Heart left ventricle (tissue), 16 donors: ENCODE measurements around the gene HAND2. TPM values are rescaled to one million over a fixed set of nuclear protein-coding genes. Genes with fewer than 3 reads are reported as not detected.

Source experiments
- ATAC-seq, 4 donors: fragments of 200-7000 bp; cut with Tn5 transposase; one replicate each; pipeline ENCODE4 v1.9.1; 2020 to 2022; ENCODE audit warnings: moderate library complexity in 4 of 4, mild to moderate bottlenecking in 3 of 4, moderate number of reproducible peaks in 1 of 4
- DNase-seq, 5 donors: peaks; one replicate each; pipeline ENCODE4 v3.0.0-alpha.2; 2020
- H3K27ac ChIP-seq, 12 donors: fragments of 200-600 bp; sonication (generic) in 4 of 12; one replicate each; pipeline versions ENCODE4 v1.5.0 to v1.8.0; 2016 to 2022; ENCODE audit warnings: mild to moderate bottlenecking in 2 of 12
- H3K27me3 ChIP-seq, 9 donors: fragments of 200-600 bp; sonication (generic) in 2 of 9; one replicate each; pipeline versions ENCODE4 v1.5.1 to v1.8.0; 2016 to 2022; ENCODE audit warnings: mild to moderate bottlenecking in 3 of 9
- H3K36me3 ChIP-seq, 9 donors: fragments of 200-600 bp; sonication (generic) in 2 of 9; one replicate each; pipeline versions ENCODE4 v1.5.0 to v1.8.0; 2018 to 2022; ENCODE audit warnings: mild to moderate bottlenecking in 2 of 9
- H3K4me1 ChIP-seq, 12 donors: fragments of 200-600 bp; sonication (generic) in 4 of 12; one replicate each; pipeline versions ENCODE4 v1.5.0 to v1.8.0; 2016 to 2022; ENCODE audit warnings: mild to moderate bottlenecking in 3 of 12
- H3K4me3 ChIP-seq, 12 donors: fragments of 200-600 bp; sonication (generic) in 4 of 12; one replicate each; pipeline versions ENCODE4 v1.5.0 to v1.8.0; 2017 to 2022; ENCODE audit warnings: mild to moderate bottlenecking in 9 of 12, moderate library complexity in 4 of 12
- H3K9me3 ChIP-seq, 12 donors: fragments of 200-600 bp; sonication (generic) in 4 of 12; one replicate each; pipeline versions ENCODE4 v1.5.0 to v1.8.0; 2016 to 2022; ENCODE audit warnings: mild to moderate bottlenecking in 1 of 12
- POLR2A ChIP-seq, 2 donors: fragments of 450-650 bp; IDR thresholded peaks; one replicate each; pipeline ENCODE4 v1.6.1; 2017; ENCODE audit warnings: antibody characterized with exemption in 2 of 2, mild to moderate bottlenecking in 2 of 2, moderate library complexity in 2 of 2
- WGBS, 4 donors: extraction: QIAGEN DNeasy Blood & Tissue Kit in 2 of 4; methylation state at CpG; one replicate each; pipeline versions ENCODE4 v1.1.5 to v1.1.7; 2013 to 2018; 5-methylcytosine and 5-hydroxymethylcytosine counted together
- intact Hi-C, 10 donors: fragments of 100-400 bp; cut with DNase I; formaldehyde crosslinking; loops; one replicate each; pipeline versions ENCODE4 v1.11.1 to v1.14.2; 2022
- polyA plus RNA-seq, 2 donors: library from polyadenylated mRNA; stranded (reverse); fragments of 200-250 nt; gene quantifications; one replicate each; pipeline ENCODE4 v1.2.3, GENCODE V29; 2013
- total RNA-seq, 9 donors: library from RNA; depleted of rRNA in 2 of 9; stranded (reverse); fragments of >200 nt in 2 of 9; fragmentation: NEBNext Ultra II Directional in 3 of 9; extraction: Animal tissue kit (Norgen Biotek cat#: 25700) in 3 of 9; gene quantifications; one replicate each; pipeline versions ENCODE4 v1.1.0 to v1.2.4, GENCODE V29; 2016 to 2023
- TF ChIP-seq, protein P1 (sequence below), 12 donors: fragments of 200-600 bp; sonication (generic) in 4 of 12; IDR thresholded peaks; one replicate each; pipeline versions ENCODE4 v1.5.0 to v1.8.0; 2018 to 2022; ENCODE audit warnings: antibody characterized with exemption in 12 of 12, mild to moderate bottlenecking in 5 of 12
- donor health status: ischemic (EF 13 %, LVEDD 7.1; RV severe dilation, severe dysfunction).
- donor health status: healthy with polysubstance abuse.
- donor health status: DM: no; HTN: yes; CAD: no.
- donor health status: DM: no; HTN: no; CAD: no.
- donor health status: ischemic (EF 25% LVEDD 6.9; RV normal size, moderate dysfunction).
- donor health status: ischemic (EF 25% LVEDD 5.7; RV mildly dilated, moderate dysfunction).
- donor health status: healthy.
- donor health status: DM: yes; HTN: yes; CAD: no.
- donor health status: ischemic (EF 35%, LVEDD 5.7; RV mildly dilated, moderate dysfunction).
- donor health status: nonischemic (EF 11% LVEDD 7.7; RV severe dilation, severe dysfunction).
- donor health status: DM: yes; HTN: yes; CAD: no.
- donor health status: PGD.
- donor health status: ischemic (EF 29% LVEDD 5.4; RV normal size, mild dysfunction).
- donor health status: nonischemic (EF 23%, LVEDD 6.1; RV moderate dilation, normal function).

The HAND2 gene
- total and polyA plus RNA-seq, 11 donors = 72.8 to 188 (median 126) TPM

DNA sequence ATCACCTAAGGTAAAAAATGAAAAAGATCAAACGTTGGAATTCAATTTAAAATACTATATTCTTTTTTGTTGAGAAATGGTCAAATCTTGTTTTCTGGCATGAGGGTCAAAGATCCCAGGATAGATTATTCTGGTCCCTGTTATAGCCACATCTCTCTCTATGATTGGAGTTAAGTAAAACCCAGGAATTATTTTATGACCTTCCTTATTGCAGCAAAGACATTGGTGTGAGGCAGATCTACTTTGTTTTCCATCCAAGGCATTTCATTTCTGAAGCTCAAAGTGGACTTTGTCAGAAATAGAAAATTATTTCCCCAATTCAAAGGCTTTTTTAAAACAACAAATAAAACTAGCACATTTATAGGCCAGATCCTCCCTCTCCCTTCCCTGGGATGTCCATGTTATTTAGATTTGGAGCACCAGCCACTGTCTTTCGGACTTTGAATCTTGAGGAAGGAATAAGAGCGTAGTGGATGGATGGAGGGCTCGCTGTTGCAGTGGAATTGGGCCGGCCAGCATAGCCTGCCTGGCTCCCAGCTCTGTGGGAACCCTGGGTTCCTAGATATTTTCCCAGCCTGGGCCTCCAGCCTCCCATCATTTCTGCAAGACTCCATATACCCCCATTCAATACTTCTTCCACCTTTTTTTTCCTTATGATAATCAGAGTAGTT lies 45.6 kb upstream of the HAND2 start:
- Histone ChIP-seq H3K4me3 (no peak overlapping the region), H3K27me3 (no peaks in the 10 kb centered on the region), H3K4me1 (peaks cover 0 to 32% (median 5%) of the 10 kb centered on the region in 12 donors), H3K27ac (no peak overlapping the region), H3K9me3 (no peaks in the 10 kb centered on the region), H3K36me3 (no peaks in the 10 kb centered on the region)
- TF ChIP-seq POLR2A (IDR thresholded peaks at IDR 0.05) = no peak
- TF ChIP-seq, protein P1, sequence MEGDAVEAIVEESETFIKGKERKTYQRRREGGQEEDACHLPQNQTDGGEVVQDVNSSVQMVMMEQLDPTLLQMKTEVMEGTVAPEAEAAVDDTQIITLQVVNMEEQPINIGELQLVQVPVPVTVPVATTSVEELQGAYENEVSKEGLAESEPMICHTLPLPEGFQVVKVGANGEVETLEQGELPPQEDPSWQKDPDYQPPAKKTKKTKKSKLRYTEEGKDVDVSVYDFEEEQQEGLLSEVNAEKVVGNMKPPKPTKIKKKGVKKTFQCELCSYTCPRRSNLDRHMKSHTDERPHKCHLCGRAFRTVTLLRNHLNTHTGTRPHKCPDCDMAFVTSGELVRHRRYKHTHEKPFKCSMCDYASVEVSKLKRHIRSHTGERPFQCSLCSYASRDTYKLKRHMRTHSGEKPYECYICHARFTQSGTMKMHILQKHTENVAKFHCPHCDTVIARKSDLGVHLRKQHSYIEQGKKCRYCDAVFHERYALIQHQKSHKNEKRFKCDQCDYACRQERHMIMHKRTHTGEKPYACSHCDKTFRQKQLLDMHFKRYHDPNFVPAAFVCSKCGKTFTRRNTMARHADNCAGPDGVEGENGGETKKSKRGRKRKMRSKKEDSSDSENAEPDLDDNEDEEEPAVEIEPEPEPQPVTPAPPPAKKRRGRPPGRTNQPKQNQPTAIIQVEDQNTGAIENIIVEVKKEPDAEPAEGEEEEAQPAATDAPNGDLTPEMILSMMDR (IDR thresholded peaks at IDR 0.05) = no peak
- intact Hi-C loops = no loop called here
- ATAC-seq = no peak
- DNase-seq = no peak
- 82 to 95% (median 86%) methylated on average over 5 of the region's 5 CpGs for WGBS, 4 donors

- 43 to 55% (median 51%) methylated on average over 1 of the region's 1 CpG for WGBS, 4 donors
- peak overlapping the region in 1 of 12 donors; percentile 58 for H3K27ac ChIP-seq
- DNase-seq (no peak), ATAC-seq (no peak)
- TF ChIP-seq, protein P1 (IDR thresholded peaks at IDR 0.05) = no peak
- TF ChIP-seq POLR2A (IDR thresholded peaks at IDR 0.05) = no peak
- H3K4me1 ChIP-seq = peaks cover 0 to 38% (median 4%) of the 10 kb centered on the region in 12 donors
- H3K9me3 ChIP-seq = no peaks in the 10 kb centered on the region
- no peaks in the 10 kb centered on the region for H3K36me3 ChIP-seq
- intact Hi-C loops = no loop called here
- H3K27me3 ChIP-seq = no peaks in the 10 kb centered on the region
- H3K4me3 ChIP-seq = no peak overlapping the region
These were observed 43.7 kb upstream of the HAND2 start for GRCh38 chr4:173573725-173574124.

DNA sequence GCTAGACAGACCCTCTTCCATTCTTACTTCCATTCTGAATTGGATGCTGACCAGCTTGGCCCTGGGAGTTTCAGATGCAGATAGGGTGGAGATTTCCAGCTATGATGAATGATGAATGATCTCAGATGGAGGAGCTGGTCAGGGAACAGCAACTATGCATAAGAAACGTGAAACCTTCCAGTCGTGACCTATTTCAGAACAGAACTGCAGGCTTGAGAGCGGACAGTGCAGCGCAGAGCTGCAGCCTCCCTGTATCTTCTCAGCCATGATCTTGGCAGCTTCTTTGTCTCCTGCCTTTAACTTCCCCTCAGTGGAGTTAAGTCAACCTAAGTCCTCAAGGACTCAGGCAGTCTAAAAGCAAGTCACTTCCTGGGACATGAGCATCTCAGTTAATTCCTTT lies 43.3 kb upstream of the HAND2 start:
- WGBS, 4 donors = 60 to 72% (median 67%) methylated on average over 4 of the region's 4 CpGs
- peak overlapping the region in 3 of 12 donors; percentile 10 to 58 (median 16) for H3K27ac ChIP-seq

GRCh38 chr4:173572493-173573129 lies 42.6 kb upstream of the HAND2 start:
- Histone ChIP-seq H3K4me1 (peaks cover 0 to 35% (median 4%) of the 10 kb centered on the region in 12 donors), H3K27me3 (no peaks in the 10 kb centered on the region), H3K4me3 (no peak overlapping the region), H3K9me3 (no peaks in the 10 kb centered on the region), H3K27ac (peak overlapping the region in 2 of 12 donors; percentile 10 to 58), H3K36me3 (no peaks in the 10 kb centered on the region)
- ATAC-seq (peak in 2 of 4 donors; percentile 55 to 61), DNase-seq (no peak)
- TF ChIP-seq, protein P1 (IDR thresholded peaks at IDR 0.05) = no peak
- TF ChIP-seq POLR2A (IDR thresholded peaks at IDR 0.05) = no peak
- intact Hi-C loops = no loop called here
- WGBS, 4 donors = 57 to 60% (median 57%) methylated on average over 3 of the region's 3 CpGs

More for the DNA sequence above, 43.3 kb upstream of the HAND2 start:
- H3K9me3 ChIP-seq = no peaks in the 10 kb centered on the region
- TF ChIP-seq POLR2A (IDR thresholded peaks at IDR 0.05) = no peak
- TF ChIP-seq, protein P1 (IDR thresholded peaks at IDR 0.05) = no peak
- H3K27me3 ChIP-seq = no peaks in the 10 kb centered on the region
- intact Hi-C loops = no loop called here
- no peak for DNase-seq
- ATAC-seq = peak in 2 of 4 donors; percentile 28 to 37
- peaks cover 0 to 38% (median 4%) of the 10 kb centered on the region in 12 donors for H3K4me1 ChIP-seq
- H3K4me3 ChIP-seq = no peak overlapping the region
- H3K36me3 ChIP-seq = no peaks in the 10 kb centered on the region
